GM12872 (cell line): ENCODE results near the gene SP3.

Experiments
- TF ChIP-seq, protein P1 (sequence below): IDR thresholded peaks from 3 replicates; pipeline ENCODE4 v1.5.1; 2011; ENCODE audit warnings: low read depth, mild to moderate bottlenecking, low read length, moderate library complexity; ENCODE audit not compliant: insufficient read depth

The SP3 gene

DNA sequence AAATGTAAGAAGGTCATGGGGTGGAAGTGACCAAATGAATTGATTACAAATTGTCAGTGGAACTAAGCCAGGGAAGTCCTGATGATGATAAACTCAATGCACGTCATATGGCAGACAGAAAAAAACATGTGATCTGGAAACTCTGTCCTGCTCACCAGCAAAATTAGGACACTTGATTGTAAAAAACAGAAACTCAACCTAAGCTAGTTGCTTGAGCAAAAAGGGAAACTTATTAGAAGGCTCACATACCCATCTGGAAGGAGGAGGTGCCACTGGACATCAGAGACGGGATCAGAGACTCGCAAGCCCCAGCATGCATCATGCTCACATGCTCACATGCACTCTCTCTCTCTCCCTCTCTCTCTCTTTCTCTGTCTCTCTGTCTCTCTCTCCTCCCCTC is 96.8 kb downstream of the SP3 start:
- TF ChIP-seq, protein P1, sequence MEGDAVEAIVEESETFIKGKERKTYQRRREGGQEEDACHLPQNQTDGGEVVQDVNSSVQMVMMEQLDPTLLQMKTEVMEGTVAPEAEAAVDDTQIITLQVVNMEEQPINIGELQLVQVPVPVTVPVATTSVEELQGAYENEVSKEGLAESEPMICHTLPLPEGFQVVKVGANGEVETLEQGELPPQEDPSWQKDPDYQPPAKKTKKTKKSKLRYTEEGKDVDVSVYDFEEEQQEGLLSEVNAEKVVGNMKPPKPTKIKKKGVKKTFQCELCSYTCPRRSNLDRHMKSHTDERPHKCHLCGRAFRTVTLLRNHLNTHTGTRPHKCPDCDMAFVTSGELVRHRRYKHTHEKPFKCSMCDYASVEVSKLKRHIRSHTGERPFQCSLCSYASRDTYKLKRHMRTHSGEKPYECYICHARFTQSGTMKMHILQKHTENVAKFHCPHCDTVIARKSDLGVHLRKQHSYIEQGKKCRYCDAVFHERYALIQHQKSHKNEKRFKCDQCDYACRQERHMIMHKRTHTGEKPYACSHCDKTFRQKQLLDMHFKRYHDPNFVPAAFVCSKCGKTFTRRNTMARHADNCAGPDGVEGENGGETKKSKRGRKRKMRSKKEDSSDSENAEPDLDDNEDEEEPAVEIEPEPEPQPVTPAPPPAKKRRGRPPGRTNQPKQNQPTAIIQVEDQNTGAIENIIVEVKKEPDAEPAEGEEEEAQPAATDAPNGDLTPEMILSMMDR, result no peak

DNA sequence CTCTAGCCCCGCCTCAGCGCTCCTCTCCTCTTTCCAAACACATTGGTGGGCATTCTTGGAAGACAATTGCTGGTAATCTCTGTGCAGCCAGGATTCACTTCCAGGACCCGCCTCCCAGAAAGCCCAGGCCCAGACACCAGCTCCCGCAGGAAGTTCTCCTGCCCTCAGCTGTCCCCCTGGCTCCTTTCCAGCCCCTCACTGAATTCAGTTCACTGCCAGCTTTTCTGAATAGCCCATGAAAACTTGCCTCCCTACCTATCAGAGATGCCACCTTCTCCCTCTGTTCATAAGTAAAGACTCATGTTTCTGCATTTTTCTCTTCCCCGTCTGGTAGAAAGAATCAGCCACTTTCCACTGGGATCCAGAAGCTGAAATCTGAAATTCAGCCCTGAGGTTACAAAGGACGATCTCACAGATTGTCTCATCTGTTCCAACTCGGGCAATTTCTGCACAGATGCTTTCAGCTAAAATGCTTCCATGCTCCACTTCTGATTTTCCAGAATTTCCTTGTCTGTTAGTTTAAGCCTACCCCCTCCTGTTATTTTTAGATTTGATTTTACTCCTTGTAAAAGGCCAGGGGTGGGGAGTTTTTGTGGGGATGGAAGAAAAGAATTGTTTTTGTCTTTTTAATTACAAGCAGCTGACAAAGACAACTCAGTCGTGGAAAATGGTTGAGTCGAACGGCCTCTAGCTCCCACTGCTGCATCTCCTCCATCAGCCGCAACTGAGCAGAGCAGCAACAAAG is 98.1 kb downstream of the SP3 start:
- TF ChIP-seq, protein P1, result no peak

DNA sequence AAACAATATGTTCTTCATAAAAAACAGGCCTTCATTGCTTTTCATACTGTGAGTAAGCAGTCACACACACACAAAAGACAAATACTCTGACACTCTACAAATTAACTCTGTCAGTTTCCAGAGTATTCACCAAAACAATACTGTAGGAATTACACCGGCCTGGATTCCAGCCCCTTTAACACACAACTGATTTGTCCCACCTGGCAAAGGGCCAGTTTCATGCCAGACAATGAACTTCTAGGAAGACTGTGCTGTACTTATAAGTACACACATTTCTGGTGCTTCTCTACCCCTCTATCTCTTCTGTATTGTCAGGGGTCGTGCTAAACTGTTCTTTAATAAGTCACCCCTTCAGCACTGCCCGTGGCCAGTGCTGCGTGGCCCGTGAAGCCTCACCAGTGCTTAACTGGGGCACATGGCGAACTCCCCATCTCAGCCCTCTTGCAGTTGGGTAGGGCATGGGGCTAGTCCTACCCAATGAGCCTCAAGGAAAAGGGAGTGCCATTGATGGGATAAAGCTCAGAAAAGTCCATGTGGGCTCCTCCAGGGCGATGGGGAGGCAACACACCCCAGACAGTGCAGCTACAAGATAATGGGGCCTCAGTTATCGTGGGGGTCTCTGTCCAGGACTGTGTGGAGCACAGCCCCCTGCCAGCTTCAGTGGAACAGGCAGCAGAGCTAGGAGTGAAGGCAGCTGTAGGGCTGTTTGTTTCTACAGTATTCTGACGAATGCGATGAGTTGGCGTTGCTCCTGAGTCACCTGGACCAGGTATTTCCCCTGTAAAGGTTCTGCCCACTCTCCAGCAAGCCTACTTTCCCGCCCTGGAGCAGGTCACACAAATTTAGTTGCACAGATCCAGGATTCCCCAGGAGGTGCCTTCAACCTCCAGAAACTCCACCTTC is 99.0 kb downstream of the SP3 start:
- TF ChIP-seq, protein P1, result no peak

DNA sequence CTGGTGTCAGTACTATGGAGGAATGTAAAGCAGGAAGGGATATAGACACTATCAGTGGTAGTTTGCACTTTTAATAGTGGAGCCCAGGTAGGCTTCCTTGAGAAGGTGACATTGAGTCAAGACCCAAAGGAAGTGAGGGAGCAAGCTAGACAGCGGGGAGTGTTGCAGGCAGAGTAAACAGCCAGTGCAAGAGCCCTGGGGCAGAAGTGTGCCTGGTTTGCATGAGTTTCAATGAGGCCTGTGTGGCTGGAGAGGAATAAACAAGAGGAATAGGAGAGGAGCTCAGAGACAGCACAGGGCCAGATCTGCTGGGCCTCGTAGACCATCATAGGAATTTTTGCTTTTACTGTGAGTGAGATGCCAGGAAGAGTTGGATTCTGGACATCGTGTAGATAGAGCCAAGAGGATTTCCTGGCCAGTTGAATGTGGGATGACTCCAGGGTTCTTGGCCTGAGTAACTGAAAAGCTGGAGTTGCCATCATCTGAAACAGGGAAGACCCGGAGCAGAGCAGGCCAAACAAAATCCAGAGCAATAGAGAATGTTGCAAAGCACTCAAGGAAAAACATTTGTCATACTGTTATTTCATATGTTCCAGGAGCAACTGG is 102.5 kb downstream of the SP3 start:
- TF ChIP-seq, protein P1, result no peak

DNA sequence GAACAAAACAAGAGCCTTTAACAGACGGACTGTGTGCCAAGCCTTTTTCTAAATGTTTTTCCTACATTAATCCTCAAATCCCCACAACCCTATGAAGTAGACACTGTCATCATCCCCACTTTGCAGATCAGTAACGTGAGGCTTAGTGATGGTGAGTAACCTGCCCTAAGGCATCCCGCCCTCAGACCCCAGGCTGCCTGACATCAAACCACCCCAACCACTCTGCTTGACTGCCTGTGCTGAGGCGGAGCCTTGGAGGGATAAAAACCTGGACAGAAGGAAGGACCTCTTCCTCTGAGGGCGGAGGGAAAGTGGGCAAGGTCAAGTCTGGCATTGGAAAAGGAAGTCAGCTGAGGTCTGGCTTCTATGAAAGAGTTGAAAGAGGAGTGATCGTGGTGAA is 104.6 kb downstream of the SP3 start:
- TF ChIP-seq, protein P1, result no peak

DNA sequence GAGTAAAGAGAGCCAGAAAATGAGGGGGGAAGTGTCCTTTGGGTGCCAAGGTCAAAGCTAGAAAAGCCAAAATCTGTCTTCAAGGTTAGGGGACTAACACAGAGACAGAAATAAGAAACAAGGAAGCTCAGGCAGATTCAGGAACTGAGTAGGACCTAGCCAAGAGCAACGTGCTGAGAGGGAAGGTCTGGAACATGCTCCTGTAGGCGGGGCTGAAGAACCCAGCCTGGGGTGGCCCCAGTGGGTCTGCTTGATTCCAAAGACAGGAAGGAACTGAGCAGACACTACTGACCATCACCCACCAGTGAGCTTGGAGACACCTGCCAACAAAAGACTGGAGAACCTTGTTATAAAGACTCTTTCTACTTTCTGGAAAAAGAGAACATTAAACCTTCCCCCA is 105.1 kb downstream of the SP3 start:
- TF ChIP-seq, protein P1, result no peak

DNA sequence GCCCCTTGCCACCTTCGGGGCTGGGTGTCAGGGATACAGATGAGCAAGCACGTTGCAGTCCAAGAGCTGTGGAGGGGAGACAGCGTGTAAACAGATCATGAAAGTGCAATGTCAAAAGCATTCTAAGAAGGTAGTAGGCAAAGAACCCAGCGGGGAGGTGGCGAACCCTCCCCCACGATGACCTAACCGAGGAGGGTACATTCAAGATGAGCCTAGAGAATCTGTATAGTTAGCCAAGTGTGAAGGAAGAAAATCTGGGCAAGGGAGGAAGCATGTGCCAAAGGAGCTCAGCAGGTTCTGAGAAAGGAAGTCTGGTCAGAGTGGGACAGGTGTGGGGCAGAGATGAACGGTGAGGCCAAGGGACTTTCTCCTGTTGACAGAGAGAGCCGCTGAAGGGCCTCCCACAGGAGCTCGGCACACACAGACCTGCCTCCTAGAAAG is 106.9 kb downstream of the SP3 start:
- TF ChIP-seq, protein P1, result no peak
